ENCODE data around the gene SERPINA4.
"Not testable (repeated sequence)": the region's sequence is repeated elsewhere in the genome, so short reads cannot be mapped to it uniquely, and the experiment has no call there.

Gene SERPINA4

GRCh38 chr14:94592457-94592856, 31.2 kb downstream of the SERPINA4 start:
- DNase-seq (ENCODE audit: low spot score), result no peak

DNA sequence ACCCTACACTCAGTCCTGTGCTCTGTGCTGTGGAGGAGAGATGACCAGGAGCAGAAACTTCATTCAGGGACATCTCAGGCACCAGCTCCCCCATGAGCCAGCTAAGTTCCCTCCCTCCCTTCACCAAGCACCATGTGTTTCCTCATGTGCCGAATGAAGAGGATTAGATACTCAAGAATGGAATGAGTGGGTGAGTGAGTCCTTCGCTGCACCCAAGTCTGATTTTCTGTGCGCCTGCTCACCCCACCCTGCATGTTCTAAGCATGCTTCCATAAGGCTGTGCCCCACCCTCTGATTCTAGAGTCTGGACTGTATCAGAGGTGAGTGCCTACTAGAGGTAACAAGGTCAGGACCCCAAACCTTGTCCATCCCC, 32.1 kb downstream of the SERPINA4 start:
- no peak for DNase-seq (ENCODE audit: low spot score)

DNA sequence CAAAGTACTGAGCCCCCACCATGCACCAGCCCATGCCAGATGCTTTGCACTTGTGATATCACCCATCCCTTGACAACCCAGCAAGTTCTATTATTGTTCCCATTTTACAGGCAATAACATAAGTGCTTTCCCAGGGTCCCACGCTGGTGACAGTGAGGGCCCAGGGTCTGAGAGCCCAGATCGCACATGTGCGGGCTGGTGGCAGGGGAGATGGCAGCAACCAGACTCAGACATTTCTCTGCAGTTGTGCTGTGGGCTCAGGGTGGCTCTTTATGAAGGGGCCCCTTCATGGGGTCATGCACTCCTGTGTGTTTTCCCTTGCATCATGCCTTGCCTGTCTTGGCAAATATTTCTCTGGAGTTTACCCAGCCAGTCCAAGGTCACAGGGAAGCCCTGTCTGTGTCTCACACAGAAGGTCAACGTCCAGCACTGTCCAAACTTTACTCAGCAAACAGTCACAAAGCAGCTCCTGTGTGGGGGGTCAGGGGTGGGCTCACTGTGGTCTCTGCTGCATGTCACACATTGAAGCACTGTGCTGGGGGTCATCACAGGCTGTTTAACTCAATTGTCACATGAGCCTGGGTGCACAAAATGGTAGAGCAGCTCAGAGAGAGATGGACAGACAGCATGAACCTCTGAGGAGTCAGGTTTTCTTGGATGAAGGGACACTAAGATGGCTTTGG, 32.6 kb downstream of the SERPINA4 start:
- DNase-seq (ENCODE audit: low spot score), result no peak

- no peak for DNase-seq (ENCODE audit: low spot score)
Measured at GRCh38 chr14:94594441-94594840, 33.2 kb downstream of the SERPINA4 start.

DNA sequence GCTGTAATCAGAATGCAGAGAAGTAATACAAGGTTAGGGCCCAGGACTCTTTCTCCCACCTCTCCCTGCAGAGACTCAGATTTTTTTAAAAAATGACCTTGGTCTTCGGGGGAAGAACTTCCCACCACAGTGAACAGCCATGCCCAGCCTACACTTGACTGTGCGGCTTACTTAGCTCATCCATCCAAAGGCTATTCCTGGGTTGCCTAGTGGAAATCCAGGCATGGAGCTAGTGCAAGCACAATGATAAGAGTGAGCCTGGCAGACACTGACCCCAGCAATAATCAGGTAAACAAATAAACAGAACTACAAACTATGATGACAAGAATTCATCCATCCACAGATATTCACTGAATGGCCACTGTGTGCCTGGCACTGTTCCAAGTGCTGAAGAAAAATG, 34.7 kb downstream of the SERPINA4 start:
- no peak for DNase-seq (ENCODE audit: low spot score)

DNA sequence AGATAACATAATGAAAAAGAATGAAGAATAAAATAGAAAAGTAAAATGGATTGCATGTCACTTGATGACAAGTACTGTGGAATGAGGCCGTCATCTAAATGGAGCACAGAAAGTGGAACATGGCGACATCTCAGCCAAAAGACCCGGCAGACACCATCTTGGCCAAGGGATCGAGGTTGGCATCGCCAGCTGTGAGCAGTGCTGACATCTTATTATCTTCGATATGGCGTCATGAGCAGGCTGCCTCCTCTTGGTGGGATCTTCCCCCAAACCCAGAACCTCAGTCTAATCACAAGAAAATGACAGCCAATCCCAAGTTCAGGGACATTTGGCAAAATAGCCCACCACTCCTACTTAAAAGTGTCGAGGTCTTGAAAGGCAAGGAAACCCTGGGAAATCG, 35.1 kb downstream of the SERPINA4 start:
- DNase-seq (ENCODE audit: low spot score), result no peak

DNA sequence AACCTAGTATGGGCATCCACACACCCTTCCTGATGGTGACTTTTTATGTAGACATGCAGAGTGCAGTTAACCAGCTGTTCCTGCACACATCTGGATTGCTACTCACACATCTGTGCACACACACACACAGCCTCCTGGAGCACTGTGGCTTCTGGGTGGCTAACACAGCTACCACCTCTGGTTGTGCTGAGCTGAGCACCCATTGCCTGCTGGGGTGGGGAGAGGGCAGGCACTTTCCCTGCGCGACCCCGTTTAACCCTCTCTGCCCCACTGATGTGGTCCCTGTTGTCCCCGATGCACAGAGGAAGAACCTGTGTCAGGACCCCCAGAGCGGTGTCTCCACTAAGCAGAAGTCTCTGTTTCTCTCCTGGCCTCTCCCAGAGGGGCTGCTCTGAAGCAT, 36.5 kb downstream of the SERPINA4 start:
- no peak for DNase-seq (ENCODE audit: low spot score)

DNA sequence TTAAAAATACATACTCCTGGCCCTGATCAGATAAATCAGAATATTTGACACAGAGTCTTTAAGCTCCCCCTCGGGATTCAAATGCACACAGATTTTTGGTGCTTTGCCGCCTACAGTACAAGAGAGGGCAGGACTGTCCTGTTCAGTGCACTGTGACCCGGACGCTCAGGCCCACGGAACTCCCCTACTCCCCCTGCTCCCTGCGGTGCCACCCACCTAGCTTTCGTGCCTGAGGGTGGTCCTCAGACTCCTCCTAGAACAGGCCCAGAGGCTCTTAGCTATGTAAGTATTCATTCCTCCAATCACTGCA, 37.2 kb downstream of the SERPINA4 start:
- no peak for DNase-seq (ENCODE audit: low spot score)

GRCh38 chr14:94598816-94599655, 37.8 kb downstream of the SERPINA4 start:
- no peak for DNase-seq (ENCODE audit: low spot score)

DNA sequence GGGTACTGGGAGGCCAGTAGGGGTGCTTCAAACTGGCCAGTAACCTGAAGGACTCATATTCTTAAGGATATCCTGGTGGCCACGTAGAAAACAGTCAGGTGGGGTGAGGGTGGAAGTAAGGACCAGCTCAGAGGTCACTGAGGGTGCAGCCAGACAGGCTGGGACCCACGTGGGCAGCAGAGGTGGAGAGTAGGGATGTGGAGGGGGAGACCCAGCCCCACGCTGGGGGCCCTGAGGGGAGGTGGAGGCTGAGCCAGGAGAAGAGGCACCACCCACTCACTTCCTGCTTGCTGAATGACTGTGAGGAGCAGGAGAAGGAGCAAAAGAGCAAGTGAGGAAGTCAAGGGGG, 38.4 kb downstream of the SERPINA4 start:
- no peak for DNase-seq (ENCODE audit: low spot score)

DNA sequence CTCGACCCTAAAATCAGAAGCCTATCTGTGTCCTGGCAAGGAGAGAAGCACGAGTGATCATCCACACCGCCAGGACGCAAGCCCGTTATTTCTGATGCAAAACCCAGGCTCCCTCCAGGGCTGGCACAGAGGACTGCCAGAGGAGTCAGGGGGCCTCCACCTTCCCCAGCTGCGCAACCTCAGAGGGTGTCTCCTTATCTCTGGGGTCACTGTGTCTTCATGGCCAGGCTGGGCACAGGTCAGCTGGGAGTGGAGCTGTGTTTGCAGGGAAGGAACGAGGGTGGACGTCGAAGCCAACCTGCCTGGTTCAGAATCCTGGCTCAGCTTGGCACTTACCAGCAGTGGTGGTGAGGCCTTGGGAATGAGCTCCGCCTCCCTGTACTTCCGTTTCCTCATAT, 38.9 kb downstream of the SERPINA4 start:
- no peak for DNase-seq (ENCODE audit: low spot score)

DNA sequence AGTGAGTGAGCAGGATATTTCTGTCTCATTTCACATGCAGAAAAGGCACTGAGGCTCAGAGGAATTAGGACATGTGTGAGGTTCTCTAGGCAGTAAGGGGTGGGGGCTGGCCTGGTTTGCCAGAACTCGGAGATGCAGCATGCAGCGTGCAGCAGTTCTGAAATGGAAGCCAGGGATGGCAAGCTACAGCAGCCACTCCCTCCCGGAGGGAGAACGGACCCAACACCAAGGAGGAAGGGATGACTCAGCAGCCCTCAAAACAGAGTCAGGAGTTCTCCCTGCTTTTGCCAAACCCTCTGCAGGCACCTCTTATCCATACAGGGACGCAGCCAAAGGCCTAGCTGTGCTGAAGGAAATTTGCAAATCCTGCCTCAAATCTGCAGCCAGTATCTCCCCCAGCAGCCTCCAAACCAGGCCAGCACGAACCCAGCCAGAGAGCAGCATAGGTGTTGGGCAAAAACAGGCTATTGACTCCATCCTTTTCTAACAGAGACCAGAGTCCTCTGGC, 40.7 kb downstream of the SERPINA4 start:
- no peak for DNase-seq (ENCODE audit: low spot score)

- no peak for DNase-seq (ENCODE audit: low spot score)
Measured at GRCh38 chr14:94602722-94603121, 41.5 kb downstream of the SERPINA4 start.

DNA sequence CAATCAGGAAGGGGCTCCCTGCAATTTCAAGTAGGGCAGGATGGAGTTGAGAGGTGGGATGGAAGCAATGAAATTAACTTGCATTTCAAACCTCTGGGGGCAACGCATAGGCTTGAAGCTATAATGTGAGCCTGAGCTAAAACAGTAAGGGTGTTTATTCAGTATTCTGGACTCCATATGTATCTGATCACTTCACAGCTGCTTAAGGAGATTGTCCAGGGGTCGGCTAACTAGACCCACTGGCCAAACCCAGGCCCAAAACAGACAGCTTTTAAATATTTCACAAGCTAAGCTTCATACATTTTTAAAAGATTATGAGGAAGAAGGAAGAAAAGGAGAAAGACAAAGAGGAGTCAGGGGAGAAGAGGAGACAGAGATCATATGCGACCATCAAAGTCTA, 44.1 kb downstream of the SERPINA4 start:
- DNase-seq (ENCODE audit: low spot score), result no peak

DNA sequence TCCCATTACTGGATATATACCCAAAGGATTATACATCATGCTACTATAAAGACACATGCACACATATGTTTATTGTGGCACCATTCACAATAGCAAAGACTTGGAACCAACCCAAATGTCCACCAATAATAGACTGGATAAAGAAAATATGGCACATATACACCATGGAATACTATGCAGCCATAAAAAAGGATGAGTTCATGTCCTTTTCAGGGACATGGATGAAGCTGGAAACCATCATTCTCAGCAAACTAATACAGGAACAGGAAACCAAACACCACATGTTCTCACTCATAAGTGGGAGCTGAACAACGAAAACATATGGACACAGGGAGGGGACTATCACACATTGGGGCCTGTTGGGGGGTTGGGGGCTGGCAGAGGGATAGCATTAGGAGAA, 47.7 kb downstream of the SERPINA4 start:
- DNase-seq (ENCODE audit: low spot score), result not testable (repeated sequence)

DNA sequence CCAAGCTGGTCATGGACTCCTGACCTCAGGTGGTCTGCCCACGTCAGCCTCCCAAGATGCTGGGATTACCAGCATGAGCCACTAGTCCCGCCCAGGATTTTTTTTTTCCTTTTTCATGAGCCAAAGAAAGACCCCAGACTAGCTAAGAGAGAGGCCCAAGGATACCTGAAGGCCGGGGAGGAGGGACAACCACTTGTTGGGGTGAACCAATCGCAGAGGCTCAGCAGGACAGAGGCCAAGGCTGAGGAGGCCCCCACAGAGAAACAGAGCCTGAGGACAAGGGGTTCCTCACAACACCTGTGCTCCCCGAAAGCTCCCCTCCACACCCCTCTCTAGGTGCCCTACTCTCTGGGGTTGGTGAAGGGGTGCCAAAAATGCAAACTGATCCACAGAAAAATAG, 49.9 kb downstream of the SERPINA4 start:
- DNase-seq (ENCODE audit: low spot score), result no peak

- DNase-seq (ENCODE audit: low spot score), result no peak
Measured at GRCh38 chr14:94612174-94612573, 50.9 kb downstream of the SERPINA4 start, which contains the start of gene SERPINA3. Gene SERPINA3 (plus strand): TSS chr14:94612391. CDS start chr14:94614442, 2,051 bp downstream.

DNA sequence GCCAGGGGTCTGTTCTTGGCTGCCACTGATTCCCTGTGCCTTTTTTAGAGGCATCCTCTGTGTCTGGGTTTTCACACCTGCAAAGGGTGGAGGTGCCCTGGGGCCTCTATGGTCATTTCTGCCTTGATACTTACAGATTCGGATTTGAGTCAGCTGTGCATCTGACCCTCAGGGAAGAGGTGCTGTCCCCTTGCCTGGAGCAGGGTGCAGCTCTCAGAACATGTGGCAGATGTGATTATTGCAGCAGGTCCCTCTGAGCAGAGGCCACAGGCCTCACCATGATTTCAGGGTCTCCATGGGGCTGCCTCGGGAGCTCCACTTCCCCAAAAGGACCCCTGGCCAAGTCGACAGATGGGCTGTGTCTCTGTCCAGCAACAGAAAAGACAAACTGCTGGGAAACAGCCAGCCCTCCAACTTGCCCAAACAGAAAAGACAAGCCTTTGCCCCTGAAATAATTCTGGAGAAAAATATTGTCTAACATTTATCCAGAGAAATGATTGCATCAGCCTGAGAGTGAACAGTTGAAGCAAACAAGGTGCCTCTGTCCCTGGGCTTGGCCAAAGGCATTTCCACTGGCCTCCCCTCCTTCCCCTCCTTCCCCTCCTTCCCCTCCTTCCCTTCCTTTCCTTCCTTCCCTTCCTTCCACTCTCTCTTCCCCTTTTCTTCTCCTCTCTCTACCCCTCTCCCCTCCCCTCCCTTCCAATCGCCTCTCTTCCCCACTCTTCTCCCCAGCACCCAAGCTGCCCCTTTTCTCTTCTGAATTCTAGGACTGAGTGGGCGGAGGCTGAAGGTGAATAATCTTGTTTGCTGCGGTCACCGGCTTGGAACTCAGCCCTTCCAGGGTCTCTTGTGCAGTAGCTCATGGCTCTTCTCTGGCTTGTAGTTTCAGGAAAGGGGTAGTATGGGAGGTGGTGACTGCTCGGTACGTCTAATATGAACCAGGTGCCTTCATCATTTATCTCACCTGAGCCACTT, 51.6 kb downstream of the SERPINA4 start:
- DNase-seq (ENCODE audit: low spot score), result no peak

GRCh38 chr14:94613720-94614644, 52.7 kb downstream of the SERPINA4 start:
- no peak for DNase-seq (ENCODE audit: low spot score)

DNA sequence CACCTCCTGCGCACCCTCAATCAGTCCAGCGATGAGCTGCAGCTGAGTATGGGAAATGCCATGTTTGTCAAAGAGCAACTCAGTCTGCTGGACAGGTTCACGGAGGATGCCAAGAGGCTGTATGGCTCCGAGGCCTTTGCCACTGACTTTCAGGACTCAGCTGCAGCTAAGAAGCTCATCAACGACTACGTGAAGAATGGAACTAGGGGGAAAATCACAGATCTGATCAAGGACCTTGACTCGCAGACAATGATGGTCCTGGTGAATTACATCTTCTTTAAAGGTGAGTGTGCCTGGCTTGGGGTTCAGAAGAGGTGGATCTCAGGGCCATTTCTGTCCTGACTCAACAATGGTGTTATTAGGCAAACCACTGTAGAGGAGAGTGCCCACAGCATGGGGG, 53.6 kb downstream of the SERPINA4 start:
- no peak for DNase-seq (ENCODE audit: low spot score)

GRCh38 chr14:94615254-94615653, 54.0 kb downstream of the SERPINA4 start:
- no peak for DNase-seq (ENCODE audit: low spot score)

Measured in SK-N-DZ (cell line).